H1 (cell line): Measurements from ENCODE around the gene PXT1. TPM values are rescaled to one million over a fixed set of nuclear protein-coding genes. Genes with fewer than 3 reads are reported as not detected.
"Not testable (repeated sequence)": the region's sequence is repeated elsewhere in the genome, so short reads cannot be mapped to it uniquely, and the experiment has no call there.

ENCODE experiments used
- CTCF ChIA-PET: fragments of 300-600 bp; sonication (Branson Sonifier 250); formaldehyde crosslinking; loops from one replicate; lab custom pipeline; 2021; ENCODE audit not compliant: partially characterized antibody; lab: Charles Lee
- POLR2A ChIA-PET: fragments of 300-600 bp; sonication (Branson Sonifier 250); formaldehyde crosslinking; loops from one replicate; lab custom pipeline; 2021; ENCODE audit warnings: inconsistent platforms; ENCODE audit not compliant: partially characterized antibody; lab: Charles Lee
- DNase-seq, 2 experiments: peaks; one replicate each; pipeline versions ENCODE4 v3.0.0 to v3.0.0-alpha.2; 2010 to 2022; ENCODE audit warnings: low spot score in 2 of 2, low read depth in 1 of 2, mixed read lengths in 1 of 2
- FAIRE-seq: peaks from 2 replicates; lab custom pipeline; 2011; peaks lifted over from hg19 to GRCh38; lab: Jason Lieb, UNC
- H2AFZ ChIP-seq: 2 replicates; pipeline ENCODE4 v1.8.1; 2012; ENCODE audit warnings: low read length, inconsistent platforms
- H2AK5ac ChIP-seq: 2 replicates; pipeline ENCODE4 v1.6.1; 2013; ENCODE audit warnings: low read depth, low read length
- H2BK120ac ChIP-seq: replicated peaks from 2 replicates; pipeline ENCODE3; 2013; ENCODE audit warnings: low read depth, low read length, inconsistent platforms
- H2BK12ac ChIP-seq: 2 replicates; pipeline ENCODE4 v1.6.1; 2013; ENCODE audit warnings: low read depth, low read length
- H2BK15ac ChIP-seq: 2 replicates; pipeline ENCODE4 v1.6.1; 2013; ENCODE audit warnings: low read length
- H2BK20ac ChIP-seq: 2 replicates; pipeline ENCODE4 v1.6.1; 2013; ENCODE audit warnings: low read length
- H2BK5ac ChIP-seq: 2 replicates; pipeline ENCODE4 v1.6.1; 2013; ENCODE audit warnings: low read depth, low read length
- H3K14ac ChIP-seq: 2 replicates; pipeline ENCODE4 v1.6.1; 2013; ENCODE audit warnings: inconsistent platforms; ENCODE audit not compliant: insufficient read length
- H3K18ac ChIP-seq: 2 replicates; pipeline ENCODE4 v1.6.1; 2013; ENCODE audit warnings: low read length; ENCODE audit errors: extremely low read depth
- H3K23ac ChIP-seq: 2 replicates; pipeline ENCODE4 v1.6.1; 2013; ENCODE audit warnings: inconsistent platforms; ENCODE audit not compliant: insufficient read length
- H3K23me2 ChIP-seq: 2 replicates; pipeline ENCODE4 v1.6.1; 2013; ENCODE audit warnings: low read depth, low read length
- H3K27ac ChIP-seq: 2 replicates; pipeline ENCODE4 v1.6.1; 2011; ENCODE audit warnings: low read depth, low read length, inconsistent platforms
- H3K27me3 ChIP-seq, 4 experiments: replicated peaks in 1 of 4; 1 replicate in 1 of 4; 2 replicates in 3 of 4; pipeline versions ENCODE4 v1.6.1 to v1.8.1; 2011 to 2013; ENCODE audit warnings: low read length in 3 of 4, mild to moderate bottlenecking in 3 of 4, inconsistent platforms in 2 of 4, mixed read lengths in 2 of 4, moderate library complexity in 1 of 4; ENCODE audit not compliant: control insufficient read depth in 3 of 4, insufficient read depth in 3 of 4; ENCODE audit errors: extremely low read depth in 1 of 4
- H3K36me3 ChIP-seq, 4 experiments: 2 replicates each; pipeline versions ENCODE4 v1.6.1 to v1.8.1; 2011 to 2013; ENCODE audit warnings: mild to moderate bottlenecking in 4 of 4, low read length in 3 of 4, moderate library complexity in 2 of 4, control low read depth in 1 of 4, inconsistent platforms in 1 of 4; ENCODE audit not compliant: insufficient read depth in 4 of 4, control insufficient read depth in 2 of 4
- H3K4ac ChIP-seq: replicated peaks from 2 replicates; pipeline ENCODE3; 2013; ENCODE audit warnings: low read length, low read depth, mixed read lengths, inconsistent platforms; ENCODE audit not compliant: insufficient read length
- H3K4me1 ChIP-seq, 4 experiments: replicated peaks in 1 of 4; 1 replicate in 1 of 4; 2 replicates in 3 of 4; pipeline versions ENCODE4 v1.6.1 to v1.8.1; 2011 to 2013; ENCODE audit warnings: low read length in 3 of 4, inconsistent platforms in 2 of 4, mixed read lengths in 1 of 4; ENCODE audit not compliant: insufficient read depth in 4 of 4, control insufficient read depth in 3 of 4
- H3K4me2 ChIP-seq, 2 experiments: 2 replicates each; pipeline versions ENCODE4 v1.6.1 to v1.8.1; 2011 to 2013; ENCODE audit warnings: low read depth in 2 of 2, low read length in 2 of 2, control low read depth in 1 of 2, inconsistent platforms in 1 of 2, mild to moderate bottlenecking in 1 of 2; ENCODE audit not compliant: insufficient read depth in 1 of 2
- H3K4me3 ChIP-seq, 4 experiments: fragments of 200-600, 300-600 bp in 1 of 4; sonication (generic), shearing (Covaris generic), sonication (Bioruptor Twin) in 1 of 4; 2 replicates each; pipeline versions ENCODE4 v1.5.1 to v1.8.1; 2011 to 2016; ENCODE audit warnings: low read length in 4 of 4, low read depth in 3 of 4, control low read depth in 2 of 4, inconsistent platforms in 2 of 4, mild to moderate bottlenecking in 2 of 4, mixed read lengths in 1 of 4, moderate library complexity in 1 of 4; ENCODE audit not compliant: insufficient read depth in 2 of 4; ENCODE audit errors: extremely low read depth in 1 of 4
- H3K56ac ChIP-seq: replicated peaks from 2 replicates; pipeline ENCODE3; 2013; ENCODE audit warnings: low read depth, mild to moderate bottlenecking, mixed read lengths, low read length, inconsistent platforms; ENCODE audit not compliant: insufficient read length
- H3K79me1 ChIP-seq: 2 replicates; pipeline ENCODE4 v1.6.1; 2013; ENCODE audit warnings: low read depth, low read length, control low read depth
- H3K79me2 ChIP-seq, 2 experiments: 2 replicates each; pipeline versions ENCODE4 v1.6.1 to v1.8.1; 2012 to 2013; ENCODE audit warnings: low read length in 2 of 2, mild to moderate bottlenecking in 2 of 2, inconsistent platforms in 1 of 2; ENCODE audit not compliant: insufficient read depth in 2 of 2, control insufficient read depth in 1 of 2
- H3K9ac ChIP-seq, 4 experiments: replicated peaks in 1 of 4; 1 replicate in 1 of 4; 2 replicates in 3 of 4; pipeline versions ENCODE4 v1.6.1 to v1.8.1; 2011 to 2013; ENCODE audit warnings: low read depth in 3 of 4, low read length in 3 of 4, control low read depth in 2 of 4, mild to moderate bottlenecking in 2 of 4, moderate library complexity in 2 of 4, inconsistent platforms in 1 of 4; ENCODE audit errors: extremely low read depth in 1 of 4
- H3K9me3 ChIP-seq, 2 experiments: 2 replicates each; pipeline versions ENCODE4 v1.6.1 to v1.8.1; 2012 to 2013; ENCODE audit warnings: mild to moderate bottlenecking in 2 of 2, moderate library complexity in 2 of 2, control low read depth in 1 of 2, inconsistent platforms in 1 of 2, low read depth in 1 of 2, low read length in 1 of 2, mixed read lengths in 1 of 2; ENCODE audit not compliant: insufficient read depth in 2 of 2
- H4K20me1 ChIP-seq, 2 experiments: replicated peaks in 1 of 2; 2 replicates each; pipeline versions ENCODE3 to v1.8.1; 2011 to 2013; ENCODE audit warnings: inconsistent platforms in 2 of 2, low read length in 2 of 2, mild to moderate bottlenecking in 1 of 2; ENCODE audit not compliant: insufficient read depth in 2 of 2, control insufficient read depth in 1 of 2
- H4K5ac ChIP-seq: 2 replicates; pipeline ENCODE4 v1.6.1; 2013; ENCODE audit warnings: low read length, low read depth, mixed read lengths, inconsistent platforms; ENCODE audit not compliant: insufficient read length
- H4K8ac ChIP-seq: 2 replicates; pipeline ENCODE4 v1.8.0; 2013; ENCODE audit warnings: mild to moderate bottlenecking, moderate library complexity, low read length, inconsistent platforms; ENCODE audit not compliant: insufficient read depth; ENCODE audit errors: extremely low read depth
- H4K91ac ChIP-seq: replicated peaks from 2 replicates; pipeline ENCODE3; 2013; ENCODE audit warnings: low read length, mixed read lengths, inconsistent platforms; ENCODE audit not compliant: insufficient read length
- WGBS, 2 experiments: shearing (Covaris generic) in 1 of 2; methylation state at CpG; one replicate each; pipeline versions ENCODE4 v1.1.6 to v1.1.7; 2013 to 2015; ENCODE audit warnings: low lambda C conversion rate in 2 of 2, mixed read lengths in 2 of 2, inconsistent platforms in 1 of 2, low coverage in 1 of 2, missing lambda C conversion rate in 1 of 2; ENCODE audit not compliant: insufficient replicate concordance in 2 of 2, insufficient coverage in 1 of 2, insufficient read length in 1 of 2; ENCODE audit errors: extremely low coverage in 1 of 2, missing lambda C conversion rate in 1 of 2; 5-methylcytosine and 5-hydroxymethylcytosine counted together
- polyA plus RNA-seq, 7 experiments: library from polyadenylated mRNA; depleted of rRNA in 3 of 7; stranded (reverse) in 5 of 7; unstranded in 2 of 7; fragments of >200 nt in 5 of 7; fragments of 200-250 nt in 2 of 7; gene quantifications; 1 replicate in 5 of 7; 2 replicates in 1 of 7; 4 replicates in 1 of 7; pipeline versions ENCODE4 v1.2.1 to v1.2.3, GENCODE V29; 2011 to 2013; ENCODE audit warnings: missing spikeins in 2 of 7, mixed read lengths in 2 of 7
- total RNA-seq: library from RNA; stranded (reverse); fragmentation: NEBNext Ultra II Directional; extraction: Animal tissue kit (Norgen Biotek cat#: 25700); gene quantifications from 2 replicates; pipeline ENCODE4 v1.2.1, GENCODE V29; 2021

Gene PXT1
- total and polyA plus RNA-seq, 2 of the 8 experiments (the other 6 are each of a cell fraction or from before 2014, with no cell fraction given): 0.06 TPM; not detected in 1

- not testable (repeated sequence) for H3K4me3 ChIP-seq, H3K23ac ChIP-seq, H3K14ac ChIP-seq, H2AFZ ChIP-seq, H3K4me1 ChIP-seq, H4K8ac ChIP-seq, H2AK5ac ChIP-seq, H4K91ac ChIP-seq, H3K4ac ChIP-seq, H3K23me2 ChIP-seq, FAIRE-seq, H3K27me3 ChIP-seq, H3K79me2 ChIP-seq, H2BK120ac ChIP-seq, H3K27ac ChIP-seq, H4K20me1 ChIP-seq, H2BK20ac ChIP-seq, H4K5ac ChIP-seq, H3K18ac ChIP-seq, H2BK5ac ChIP-seq, H2BK15ac ChIP-seq, DNase-seq, H2BK12ac ChIP-seq, H3K9me3 ChIP-seq, H3K4me2 ChIP-seq, H3K56ac ChIP-seq, H3K79me1 ChIP-seq, H3K9ac ChIP-seq
- ChIA-PET POLR2A (interaction anchor here (2.4 kb wide), 1 partner anchor 115 kb away, joined by 7 read pairs; no protein-coding TSS in a partner anchor), CTCF (interaction anchor here (1.1 kb wide), 1 partner anchor 18 kb away, joined by 3 read pairs; no protein-coding TSS in a partner anchor)
- WGBS, 2 experiments: 92% methylated on average over 5 of the region's 5 CpGs; no CpG with 5 or more reads in 1 of the 2 experiments
- H3K36me3 ChIP-seq: peaks cover 3 to 36% (median 15%) of the 10 kb centered on the region in 4 experiments; a peak in 5 of 8 replicates
Observed at GRCh38 chr6:36483326-36483725, 40.7 kb upstream of the PXT1 start.
